Panc1 (cell line): ENCODE results near the gene SH3RF2. TPM values are rescaled to one million over a fixed set of nuclear protein-coding genes. Genes with fewer than 3 reads are reported as not detected.

Source experiments
- ATAC-seq: fragments of 200-7000 bp; cut with Tn5 transposase; 2 replicates; pipeline ENCODE4 v1.9.1; 2020; ENCODE audit warnings: mild to moderate bottlenecking, moderate library complexity
- BruUV-seq: library from RNA; stranded (reverse); fragments of 400-500 nt; replicated peaks from 2 replicates; lab custom pipeline; 2021; lab: Mats Ljungman, UMichigan
- CTCF ChIA-PET: fragments of 300-600 bp; sonication (Branson Sonifier 250); formaldehyde crosslinking; loops from one replicate; lab custom pipeline; 2022; ENCODE audit warnings: antibody characterized with exemption; lab: Charles Lee
- POLR2A ChIA-PET: fragments of 300-600 bp; sonication (Branson Sonifier 250); formaldehyde crosslinking; loops from one replicate; lab custom pipeline; 2022; ENCODE audit warnings: antibody characterized with exemption; lab: Charles Lee
- DNase-seq: peaks from one replicate; pipeline ENCODE4 v3.0.0-alpha.2; 2010; ENCODE audit warnings: low read depth, low spot score
- H3K27ac ChIP-seq: 2 replicates; pipeline ENCODE4 v1.5.1; 2011; ENCODE audit warnings: mild to moderate bottlenecking, low read length, inconsistent platforms
- H3K27me3 ChIP-seq: fragments of 200-500 bp; sonication (Bioruptor generic); 2 replicates; pipeline ENCODE4 v1.6.0; 2014; ENCODE audit warnings: low read length, inconsistent platforms; ENCODE audit not compliant: control insufficient read depth, insufficient read depth
- H3K36me3 ChIP-seq: fragments of 200-500 bp; sonication (Bioruptor generic); 2 replicates; pipeline ENCODE4 v1.5.1; 2014; ENCODE audit warnings: inconsistent platforms, mild to moderate bottlenecking, low read length, moderate library complexity; ENCODE audit not compliant: control insufficient read depth, insufficient read depth
- H3K4me1 ChIP-seq: 2 replicates; pipeline ENCODE4 v1.5.1; 2011; ENCODE audit warnings: inconsistent platforms, mild to moderate bottlenecking, low read length, moderate library complexity; ENCODE audit not compliant: control insufficient read depth, insufficient read depth
- H3K4me3 ChIP-seq, 2 experiments: 2 replicates each; pipeline ENCODE4 v1.5.1; 2011 to 2012; ENCODE audit warnings: low read depth in 2 of 2, low read length in 2 of 2, mild to moderate bottlenecking in 2 of 2, inconsistent platforms in 1 of 2, moderate library complexity in 1 of 2
- H3K9me3 ChIP-seq: fragments of 200-500 bp; sonication (Bioruptor generic); 2 replicates; pipeline ENCODE4 v1.5.1; 2014; ENCODE audit warnings: low read depth, mild to moderate bottlenecking, inconsistent platforms, low read length, moderate library complexity; ENCODE audit not compliant: control insufficient read depth, insufficient read depth
- CTCF ChIP-seq: fragments of 450-650 bp; IDR thresholded peaks from 2 replicates; pipeline ENCODE4 v1.5.1; 2017; ENCODE audit warnings: mild to moderate bottlenecking
- POLR2AphosphoS5 ChIP-seq: IDR thresholded peaks from 2 replicates; pipeline ENCODE4 v1.6.1; 2012; ENCODE audit warnings: mild to moderate bottlenecking, low read depth, low read length, moderate library complexity
- REST ChIP-seq, 2 experiments: IDR thresholded peaks; 2 replicates each; pipeline ENCODE4 v1.6.1; 2011 to 2012; ENCODE audit warnings: low read depth in 2 of 2, control low read depth in 1 of 2, low read length in 1 of 2, mild to moderate bottlenecking in 1 of 2, moderate library complexity in 1 of 2; ENCODE audit not compliant: insufficient read depth in 1 of 2
- SIN3A ChIP-seq: IDR thresholded peaks from 2 replicates; pipeline ENCODE4 v1.6.1; 2012; ENCODE audit warnings: low read depth, mild to moderate bottlenecking, low read length, moderate library complexity, borderline replicate concordance; ENCODE audit not compliant: insufficient read depth
- TCF7L2 ChIP-seq: IDR thresholded peaks from 2 replicates; pipeline ENCODE4 v1.6.1; 2011; ENCODE audit warnings: mild to moderate bottlenecking, low read depth, low read length, inconsistent platforms
- in situ Hi-C: cut with HindIII; loops from 2 replicates; pipeline ENCODE4 v1.10.0; 2016; ENCODE audit warnings: low sequenced_read_pairs, low pct_unique_long_range_greater_than_20kb
- intact Hi-C: fragments of 100-400 bp; cut with micrococcal nuclease; formaldehyde crosslinking; loops from one replicate; pipeline ENCODE4 v1.10.0; 2022; ENCODE audit not compliant: unreplicated experiment
- total RNA-seq: library from RNA; stranded (reverse); gene quantifications from one replicate; pipeline ENCODE4 v1.2.1, GENCODE V29; 2021; ENCODE audit not compliant: unreplicated experiment

SH3RF2 gene
- total RNA-seq, 1 experiment from 2014 or later, result 23.1 TPM

DNA sequence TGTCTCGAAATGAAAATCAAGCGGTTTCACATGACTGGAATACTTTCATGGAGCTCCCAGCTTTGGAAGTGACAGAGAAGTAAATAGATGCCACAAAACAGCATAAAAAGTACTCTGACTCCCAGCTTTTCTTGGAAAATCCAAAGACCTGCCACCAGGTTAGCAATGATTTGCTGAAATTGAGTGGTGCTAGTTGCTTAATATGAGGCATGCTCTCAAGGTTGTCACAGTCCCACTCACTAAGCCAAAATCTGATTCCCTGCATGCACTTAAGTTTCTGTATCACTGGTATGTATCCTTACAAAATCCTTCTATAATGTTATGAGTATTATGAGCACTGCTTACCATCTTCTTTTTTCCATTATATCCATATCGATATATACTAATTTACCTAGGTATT is 13.0 kb upstream of the SH3RF2 start:
- ATAC-seq (no peak), DNase-seq (no peak)
- Histone ChIP-seq H3K9me3 (no peaks in the 10 kb centered on the region), H3K4me1 (peaks cover 35% of the 10 kb centered on the region), H3K36me3 (no peaks in the 10 kb centered on the region), H3K27ac (peak overlapping the region; percentile 94), H3K4me3 (no peak overlapping the region), H3K27me3 (no peaks in the 10 kb centered on the region)
- CTCF ChIA-PET, result interaction anchor here (1.5 kb wide), 1 partner anchor 15 kb away, joined by 3 read pairs; no protein-coding TSS in a partner anchor
- no TSS peak for BruUV-seq
- POLR2A ChIA-PET, result no interaction called here
- TF ChIP-seq SIN3A, result no peak
- in situ Hi-C loops, result no loop called here
- intact Hi-C loops, result no loop called here

DNA sequence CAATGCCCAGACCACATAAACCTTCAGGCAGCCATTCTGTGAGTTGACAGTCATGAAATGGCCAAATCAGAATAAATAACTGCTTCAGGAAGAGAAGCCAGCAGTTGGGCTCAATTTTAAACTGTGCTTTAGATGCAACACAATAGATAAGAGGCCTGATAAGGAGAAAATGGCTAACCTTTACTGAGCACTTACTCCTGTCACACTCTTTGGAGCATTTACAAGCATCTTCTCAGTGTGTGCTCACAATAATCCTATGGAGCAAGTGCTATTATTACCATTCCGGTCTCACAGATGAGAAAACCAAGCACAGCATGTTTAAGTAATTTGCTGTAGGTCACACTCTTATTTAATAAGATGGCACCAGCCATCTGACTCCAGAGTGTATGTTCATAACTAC is 11.5 kb upstream of the SH3RF2 start:
- H3K27ac ChIP-seq, result peak overlapping the region; percentile 94
- H3K27me3 ChIP-seq, result no peaks in the 10 kb centered on the region
- POLR2A ChIA-PET, result no interaction called here

More for the DNA sequence above, 11.5 kb upstream of the SH3RF2 start:
- no peak for TF ChIP-seq REST (IDR thresholded peaks at IDR 0.05; ENCODE audit: insufficient read depth in 1 of 2, low read depth in 2 of 2, low read length in 1 of 2)
- TF ChIP-seq CTCF, result no peak
- no peak for TF ChIP-seq SIN3A
- TF ChIP-seq POLR2AphosphoS5, result no peak
- TF ChIP-seq TCF7L2, result no peak
- no peaks in the 10 kb centered on the region for H3K9me3 ChIP-seq
- CTCF ChIA-PET, result no interaction called here
- in situ Hi-C loops (no loop called here), intact Hi-C loops (no loop called here)
- H3K4me1 ChIP-seq, result peaks cover 35% of the 10 kb centered on the region
- no peak for DNase-seq
- no TSS peak for BruUV-seq
- no peak overlapping the region for H3K4me3 ChIP-seq
- peak; percentile 65 for ATAC-seq
- no peaks in the 10 kb centered on the region for H3K36me3 ChIP-seq
